H1 (cell line): Measurements from ENCODE around the gene MPHOSPH8. TPM values are rescaled to one million over a fixed set of nuclear protein-coding genes. Genes with fewer than 3 reads are reported as not detected.

ENCODE experiments used
- CTCF ChIA-PET: fragments of 300-600 bp; sonication (Branson Sonifier 250); formaldehyde crosslinking; loops from one replicate; lab custom pipeline; 2021; ENCODE audit not compliant: partially characterized antibody; lab: Charles Lee
- POLR2A ChIA-PET: fragments of 300-600 bp; sonication (Branson Sonifier 250); formaldehyde crosslinking; loops from one replicate; lab custom pipeline; 2021; ENCODE audit warnings: inconsistent platforms; ENCODE audit not compliant: partially characterized antibody; lab: Charles Lee
- DNase-seq, 2 experiments: peaks; one replicate each; pipeline versions ENCODE4 v3.0.0 to v3.0.0-alpha.2; 2010 to 2022; ENCODE audit warnings: low spot score in 2 of 2, low read depth in 1 of 2, mixed read lengths in 1 of 2
- FAIRE-seq: peaks from 2 replicates; lab custom pipeline; 2011; peaks lifted over from hg19 to GRCh38; lab: Jason Lieb, UNC
- H2AFZ ChIP-seq: 2 replicates; pipeline ENCODE4 v1.8.1; 2012; ENCODE audit warnings: low read length, inconsistent platforms
- H2AK5ac ChIP-seq: 2 replicates; pipeline ENCODE4 v1.6.1; 2013; ENCODE audit warnings: low read depth, low read length
- H2BK120ac ChIP-seq: replicated peaks from 2 replicates; pipeline ENCODE3; 2013; ENCODE audit warnings: low read depth, low read length, inconsistent platforms
- H2BK12ac ChIP-seq: 2 replicates; pipeline ENCODE4 v1.6.1; 2013; ENCODE audit warnings: low read depth, low read length
- H2BK15ac ChIP-seq: 2 replicates; pipeline ENCODE4 v1.6.1; 2013; ENCODE audit warnings: low read length
- H2BK20ac ChIP-seq: 2 replicates; pipeline ENCODE4 v1.6.1; 2013; ENCODE audit warnings: low read length
- H2BK5ac ChIP-seq: 2 replicates; pipeline ENCODE4 v1.6.1; 2013; ENCODE audit warnings: low read depth, low read length
- H3K14ac ChIP-seq: 2 replicates; pipeline ENCODE4 v1.6.1; 2013; ENCODE audit warnings: inconsistent platforms; ENCODE audit not compliant: insufficient read length
- H3K18ac ChIP-seq: 2 replicates; pipeline ENCODE4 v1.6.1; 2013; ENCODE audit warnings: low read length; ENCODE audit errors: extremely low read depth
- H3K23ac ChIP-seq: 2 replicates; pipeline ENCODE4 v1.6.1; 2013; ENCODE audit warnings: inconsistent platforms; ENCODE audit not compliant: insufficient read length
- H3K23me2 ChIP-seq: 2 replicates; pipeline ENCODE4 v1.6.1; 2013; ENCODE audit warnings: low read depth, low read length
- H3K27ac ChIP-seq: 2 replicates; pipeline ENCODE4 v1.6.1; 2011; ENCODE audit warnings: low read depth, low read length, inconsistent platforms
- H3K27me3 ChIP-seq, 4 experiments: replicated peaks in 1 of 4; 1 replicate in 1 of 4; 2 replicates in 3 of 4; pipeline versions ENCODE4 v1.6.1 to v1.8.1; 2011 to 2013; ENCODE audit warnings: low read length in 3 of 4, mild to moderate bottlenecking in 3 of 4, inconsistent platforms in 2 of 4, mixed read lengths in 2 of 4, moderate library complexity in 1 of 4; ENCODE audit not compliant: control insufficient read depth in 3 of 4, insufficient read depth in 3 of 4; ENCODE audit errors: extremely low read depth in 1 of 4
- H3K36me3 ChIP-seq, 4 experiments: 2 replicates each; pipeline versions ENCODE4 v1.6.1 to v1.8.1; 2011 to 2013; ENCODE audit warnings: mild to moderate bottlenecking in 4 of 4, low read length in 3 of 4, moderate library complexity in 2 of 4, control low read depth in 1 of 4, inconsistent platforms in 1 of 4; ENCODE audit not compliant: insufficient read depth in 4 of 4, control insufficient read depth in 2 of 4
- H3K4ac ChIP-seq: replicated peaks from 2 replicates; pipeline ENCODE3; 2013; ENCODE audit warnings: low read length, low read depth, mixed read lengths, inconsistent platforms; ENCODE audit not compliant: insufficient read length
- H3K4me1 ChIP-seq, 4 experiments: replicated peaks in 1 of 4; 1 replicate in 1 of 4; 2 replicates in 3 of 4; pipeline versions ENCODE4 v1.6.1 to v1.8.1; 2011 to 2013; ENCODE audit warnings: low read length in 3 of 4, inconsistent platforms in 2 of 4, mixed read lengths in 1 of 4; ENCODE audit not compliant: insufficient read depth in 4 of 4, control insufficient read depth in 3 of 4
- H3K4me2 ChIP-seq, 2 experiments: 2 replicates each; pipeline versions ENCODE4 v1.6.1 to v1.8.1; 2011 to 2013; ENCODE audit warnings: low read depth in 2 of 2, low read length in 2 of 2, control low read depth in 1 of 2, inconsistent platforms in 1 of 2, mild to moderate bottlenecking in 1 of 2; ENCODE audit not compliant: insufficient read depth in 1 of 2
- H3K4me3 ChIP-seq, 4 experiments: fragments of 200-600, 300-600 bp in 1 of 4; sonication (generic), shearing (Covaris generic), sonication (Bioruptor Twin) in 1 of 4; 2 replicates each; pipeline versions ENCODE4 v1.5.1 to v1.8.1; 2011 to 2016; ENCODE audit warnings: low read length in 4 of 4, low read depth in 3 of 4, control low read depth in 2 of 4, inconsistent platforms in 2 of 4, mild to moderate bottlenecking in 2 of 4, mixed read lengths in 1 of 4, moderate library complexity in 1 of 4; ENCODE audit not compliant: insufficient read depth in 2 of 4; ENCODE audit errors: extremely low read depth in 1 of 4
- H3K56ac ChIP-seq: replicated peaks from 2 replicates; pipeline ENCODE3; 2013; ENCODE audit warnings: low read depth, mild to moderate bottlenecking, mixed read lengths, low read length, inconsistent platforms; ENCODE audit not compliant: insufficient read length
- H3K79me1 ChIP-seq: 2 replicates; pipeline ENCODE4 v1.6.1; 2013; ENCODE audit warnings: low read depth, low read length, control low read depth
- H3K79me2 ChIP-seq, 2 experiments: 2 replicates each; pipeline versions ENCODE4 v1.6.1 to v1.8.1; 2012 to 2013; ENCODE audit warnings: low read length in 2 of 2, mild to moderate bottlenecking in 2 of 2, inconsistent platforms in 1 of 2; ENCODE audit not compliant: insufficient read depth in 2 of 2, control insufficient read depth in 1 of 2
- H3K9ac ChIP-seq, 4 experiments: replicated peaks in 1 of 4; 1 replicate in 1 of 4; 2 replicates in 3 of 4; pipeline versions ENCODE4 v1.6.1 to v1.8.1; 2011 to 2013; ENCODE audit warnings: low read depth in 3 of 4, low read length in 3 of 4, control low read depth in 2 of 4, mild to moderate bottlenecking in 2 of 4, moderate library complexity in 2 of 4, inconsistent platforms in 1 of 4; ENCODE audit errors: extremely low read depth in 1 of 4
- H3K9me3 ChIP-seq, 2 experiments: 2 replicates each; pipeline versions ENCODE4 v1.6.1 to v1.8.1; 2012 to 2013; ENCODE audit warnings: mild to moderate bottlenecking in 2 of 2, moderate library complexity in 2 of 2, control low read depth in 1 of 2, inconsistent platforms in 1 of 2, low read depth in 1 of 2, low read length in 1 of 2, mixed read lengths in 1 of 2; ENCODE audit not compliant: insufficient read depth in 2 of 2
- H4K20me1 ChIP-seq, 2 experiments: replicated peaks in 1 of 2; 2 replicates each; pipeline versions ENCODE3 to v1.8.1; 2011 to 2013; ENCODE audit warnings: inconsistent platforms in 2 of 2, low read length in 2 of 2, mild to moderate bottlenecking in 1 of 2; ENCODE audit not compliant: insufficient read depth in 2 of 2, control insufficient read depth in 1 of 2
- H4K5ac ChIP-seq: 2 replicates; pipeline ENCODE4 v1.6.1; 2013; ENCODE audit warnings: low read length, low read depth, mixed read lengths, inconsistent platforms; ENCODE audit not compliant: insufficient read length
- H4K8ac ChIP-seq: 2 replicates; pipeline ENCODE4 v1.8.0; 2013; ENCODE audit warnings: mild to moderate bottlenecking, moderate library complexity, low read length, inconsistent platforms; ENCODE audit not compliant: insufficient read depth; ENCODE audit errors: extremely low read depth
- H4K91ac ChIP-seq: replicated peaks from 2 replicates; pipeline ENCODE3; 2013; ENCODE audit warnings: low read length, mixed read lengths, inconsistent platforms; ENCODE audit not compliant: insufficient read length
- BCL11A ChIP-seq, 2 experiments: IDR thresholded peaks; one replicate each; pipeline ENCODE4 v1.6.1; 2011; ENCODE audit warnings: low read depth in 2 of 2, low read length in 2 of 2, mild to moderate bottlenecking in 2 of 2
- BRCA1 ChIP-seq: IDR thresholded peaks from 2 replicates; pipeline ENCODE4 v1.6.1; 2012; ENCODE audit warnings: low read depth, low read length, improper control_type of control experiment
- CBX5 ChIP-seq: fragments of 300-800, 300-1000 bp; sonication (generic); IDR thresholded peaks from 2 replicates; pipeline ENCODE4 v1.7.1; 2016; ENCODE audit warnings: antibody characterized with exemption, low read length, low read depth
- GABPA ChIP-seq: IDR thresholded peaks from 2 replicates; pipeline ENCODE4 v1.6.1; 2011; ENCODE audit warnings: mild to moderate bottlenecking, low read length, moderate library complexity, borderline replicate concordance; ENCODE audit not compliant: insufficient read depth
- HDAC2 ChIP-seq, 2 experiments: fragments of 300-600 bp in 1 of 2; sonication (generic) in 1 of 2; IDR thresholded peaks; 2 replicates each; pipeline ENCODE4 v1.6.1; 2011 to 2012; ENCODE audit warnings: low read depth in 2 of 2, low read length in 2 of 2, mild to moderate bottlenecking in 2 of 2, moderate library complexity in 2 of 2, borderline replicate concordance in 1 of 2, inconsistent platforms in 1 of 2
- PHF8 ChIP-seq: fragments of 200-600 bp; sonication (generic); conservative IDR thresholded peaks from 2 replicates; pipeline ENCODE4 v1.7.1; 2012; ENCODE audit warnings: low read depth, mild to moderate bottlenecking, inconsistent platforms, low read length, moderate library complexity
- RBBP5 ChIP-seq: IDR thresholded peaks from 2 replicates; pipeline ENCODE4 v1.7.1; 2012; ENCODE audit warnings: low read depth, mild to moderate bottlenecking, inconsistent platforms, low read length, moderate library complexity, borderline replicate concordance
- RFX5 ChIP-seq: IDR thresholded peaks from 2 replicates; pipeline ENCODE4 v1.6.1; 2011; ENCODE audit warnings: low read depth, low read length, improper control_type of control experiment, borderline replicate concordance
- WGBS, 2 experiments: shearing (Covaris generic) in 1 of 2; methylation state at CpG; one replicate each; pipeline versions ENCODE4 v1.1.6 to v1.1.7; 2013 to 2015; ENCODE audit warnings: low lambda C conversion rate in 2 of 2, mixed read lengths in 2 of 2, inconsistent platforms in 1 of 2, low coverage in 1 of 2, missing lambda C conversion rate in 1 of 2; ENCODE audit not compliant: insufficient replicate concordance in 2 of 2, insufficient coverage in 1 of 2, insufficient read length in 1 of 2; ENCODE audit errors: extremely low coverage in 1 of 2, missing lambda C conversion rate in 1 of 2; 5-methylcytosine and 5-hydroxymethylcytosine counted together
- polyA plus RNA-seq, 7 experiments: library from polyadenylated mRNA; depleted of rRNA in 3 of 7; stranded (reverse) in 5 of 7; unstranded in 2 of 7; fragments of >200 nt in 5 of 7; fragments of 200-250 nt in 2 of 7; gene quantifications; 1 replicate in 5 of 7; 2 replicates in 1 of 7; 4 replicates in 1 of 7; pipeline versions ENCODE4 v1.2.1 to v1.2.3, GENCODE V29; 2011 to 2013; ENCODE audit warnings: missing spikeins in 2 of 7, mixed read lengths in 2 of 7
- total RNA-seq: library from RNA; stranded (reverse); fragmentation: NEBNext Ultra II Directional; extraction: Animal tissue kit (Norgen Biotek cat#: 25700); gene quantifications from 2 replicates; pipeline ENCODE4 v1.2.1, GENCODE V29; 2021
- TF ChIP-seq, protein P1 (sequence below), 3 experiments: IDR thresholded peaks; 1 replicate in 2 of 3; 2 replicates in 1 of 3; pipeline versions ENCODE4 v1.5.1 to v1.6.1; 2011; ENCODE audit warnings: low read length in 3 of 3, mild to moderate bottlenecking in 3 of 3, inconsistent platforms in 2 of 3, low read depth in 1 of 3, moderate library complexity in 1 of 3; ENCODE audit not compliant: insufficient read depth in 1 of 3; ENCODE audit errors: control extremely low read depth in 1 of 3
- TF ChIP-seq, protein P2 (sequence below): IDR thresholded peaks from 2 replicates; pipeline ENCODE4 v1.6.1; 2012; ENCODE audit warnings: inconsistent platforms

Gene MPHOSPH8
- total and polyA plus RNA-seq, 2 of the 8 experiments (the other 6 are each of a cell fraction or from before 2014, with no cell fraction given) = 8.3 to 20.5 TPM

DNA sequence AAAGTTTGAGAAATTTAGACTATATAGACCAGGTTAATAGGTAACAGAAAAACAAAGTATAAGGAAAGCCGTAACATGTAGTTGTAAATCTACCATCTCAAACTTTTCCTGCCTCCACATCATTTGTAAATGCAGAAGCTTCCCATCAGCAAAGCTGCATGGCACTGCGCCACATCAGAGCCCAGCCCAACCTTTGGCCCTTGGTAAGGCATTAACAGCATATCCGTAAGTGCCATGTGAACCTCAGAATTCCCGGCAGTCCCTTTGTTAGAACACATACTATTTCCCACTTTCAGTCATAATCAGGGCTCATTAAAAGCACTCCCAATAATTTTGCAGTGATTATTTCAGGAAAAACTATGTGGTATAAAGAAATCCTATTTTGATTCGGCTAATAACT lies 51.6 kb downstream of the MPHOSPH8 start:
- Histone ChIP-seq H4K20me1 (peaks cover 0 to 4% of the 10 kb centered on the region in 2 experiments), H2BK120ac (no peak overlapping the region), H3K56ac (no peak overlapping the region), H2BK5ac (no peak overlapping the region), H4K5ac (no peak overlapping the region), H3K23ac (no peak overlapping the region), H2BK20ac (no peak overlapping the region), H3K9ac (no peak overlapping the region), H3K23me2 (no peaks in the 10 kb centered on the region), H2BK12ac (no peak overlapping the region), H3K27me3 (no peaks in the 10 kb centered on the region), H2BK15ac (no peak overlapping the region), H3K36me3 (no peaks in the 10 kb centered on the region), H3K4ac (no peak overlapping the region), H3K4me3 (no peak overlapping the region), H2AFZ (no peak overlapping the region), H3K4me1 (peaks cover 0 to 9% (median 5%) of the 10 kb centered on the region in 4 experiments; a peak in 4 of 7 replicates), H4K8ac (no peak overlapping the region), H3K79me1 (no peaks in the 10 kb centered on the region; the same call in 1 of the 2 replicates), H3K27ac (no peak overlapping the region), H3K9me3 (no peaks in the 10 kb centered on the region), H4K91ac (no peak overlapping the region), H2AK5ac (no peak overlapping the region), H3K79me2 (peaks cover 0 to 16% of the 10 kb centered on the region in 2 experiments; a peak in 1 of 4 replicates), H3K14ac (no peak overlapping the region), H3K4me2 (no peak overlapping the region), H3K18ac (no peak overlapping the region)
- POLR2A ChIA-PET = no interaction called here
- CTCF ChIA-PET = interaction anchor here (1.0 kb wide), 1 partner anchor 75 kb away, joined by 3 read pairs; no protein-coding TSS in a partner anchor
- WGBS, 2 experiments = 66% methylated on average over 5 of the region's 5 CpGs; no CpG with 5 or more reads in 1 of the 2 experiments
- no peak for DNase-seq
- no peak for FAIRE-seq
- TF ChIP-seq HDAC2 (IDR thresholded peaks at IDR 0.05; ENCODE audit: borderline replicate concordance in 1 of 2, low read depth in 2 of 2, low read length in 2 of 2) (no peak), RFX5 (no peak), PHF8 (no peak), GABPA (no peak), CBX5 (no peak), BRCA1 (no peak), BCL11A (IDR thresholded peaks at IDR 0.05; ENCODE audit: low read depth in 2 of 2, low read length in 2 of 2) (no peak), RBBP5 (no peak)
- TF ChIP-seq, protein P1, sequence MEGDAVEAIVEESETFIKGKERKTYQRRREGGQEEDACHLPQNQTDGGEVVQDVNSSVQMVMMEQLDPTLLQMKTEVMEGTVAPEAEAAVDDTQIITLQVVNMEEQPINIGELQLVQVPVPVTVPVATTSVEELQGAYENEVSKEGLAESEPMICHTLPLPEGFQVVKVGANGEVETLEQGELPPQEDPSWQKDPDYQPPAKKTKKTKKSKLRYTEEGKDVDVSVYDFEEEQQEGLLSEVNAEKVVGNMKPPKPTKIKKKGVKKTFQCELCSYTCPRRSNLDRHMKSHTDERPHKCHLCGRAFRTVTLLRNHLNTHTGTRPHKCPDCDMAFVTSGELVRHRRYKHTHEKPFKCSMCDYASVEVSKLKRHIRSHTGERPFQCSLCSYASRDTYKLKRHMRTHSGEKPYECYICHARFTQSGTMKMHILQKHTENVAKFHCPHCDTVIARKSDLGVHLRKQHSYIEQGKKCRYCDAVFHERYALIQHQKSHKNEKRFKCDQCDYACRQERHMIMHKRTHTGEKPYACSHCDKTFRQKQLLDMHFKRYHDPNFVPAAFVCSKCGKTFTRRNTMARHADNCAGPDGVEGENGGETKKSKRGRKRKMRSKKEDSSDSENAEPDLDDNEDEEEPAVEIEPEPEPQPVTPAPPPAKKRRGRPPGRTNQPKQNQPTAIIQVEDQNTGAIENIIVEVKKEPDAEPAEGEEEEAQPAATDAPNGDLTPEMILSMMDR (IDR thresholded peaks at IDR 0.05; ENCODE audit: control extremely low read depth in 1 of 3, insufficient read depth in 1 of 3, low read depth in 1 of 3, low read length in 3 of 3) = no peak
- TF ChIP-seq, protein P2, sequence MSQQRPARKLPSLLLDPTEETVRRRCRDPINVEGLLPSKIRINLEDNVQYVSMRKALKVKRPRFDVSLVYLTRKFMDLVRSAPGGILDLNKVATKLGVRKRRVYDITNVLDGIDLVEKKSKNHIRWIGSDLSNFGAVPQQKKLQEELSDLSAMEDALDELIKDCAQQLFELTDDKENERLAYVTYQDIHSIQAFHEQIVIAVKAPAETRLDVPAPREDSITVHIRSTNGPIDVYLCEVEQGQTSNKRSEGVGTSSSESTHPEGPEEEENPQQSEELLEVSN = no peak
